Measurements from ENCODE around the gene TYSND1.

- TF ChIP-seq CTCF (IDR thresholded peaks at IDR 0.05) (no peak), TCF7L2 (IDR thresholded peaks at IDR 0.05; ENCODE audit: low read depth, low read length) (no peak), POLR2AphosphoS5 (IDR thresholded peaks at IDR 0.05; ENCODE audit: low read depth, low read length) (no peak; the same call in 1 of the 2 replicates), REST (IDR thresholded peaks at IDR 0.05; ENCODE audit: insufficient read depth in 1 of 2, low read depth in 2 of 2, low read length in 1 of 2) (no peak), SIN3A (IDR thresholded peaks at IDR 0.05; ENCODE audit: borderline replicate concordance, insufficient read depth, low read depth, low read length) (no peak)
Measured at GRCh38 chr10:70137927-70138883, 8.3 kb downstream of the TYSND1 start.

All from Panc1 (cell line).